DND-41 (cell line): ENCODE measurements around the gene NMNAT2.

Experiments used
- EZH2 ChIP-seq: IDR thresholded peaks from 3 replicates; pipeline ENCODE4 v1.6.1; 2012; ENCODE audit warnings: borderline replicate concordance, low read depth, mild to moderate bottlenecking, moderate library complexity, low read length, inconsistent platforms; ENCODE audit not compliant: severe bottlenecking
- TF ChIP-seq, protein P1 (sequence below): IDR thresholded peaks from 2 replicates; pipeline ENCODE4 v1.5.1; 2012; ENCODE audit warnings: borderline replicate concordance, low read length, moderate library complexity, mild to moderate bottlenecking; ENCODE audit not compliant: poor library complexity, severe bottlenecking; ENCODE audit errors: extremely low read depth

DNA sequence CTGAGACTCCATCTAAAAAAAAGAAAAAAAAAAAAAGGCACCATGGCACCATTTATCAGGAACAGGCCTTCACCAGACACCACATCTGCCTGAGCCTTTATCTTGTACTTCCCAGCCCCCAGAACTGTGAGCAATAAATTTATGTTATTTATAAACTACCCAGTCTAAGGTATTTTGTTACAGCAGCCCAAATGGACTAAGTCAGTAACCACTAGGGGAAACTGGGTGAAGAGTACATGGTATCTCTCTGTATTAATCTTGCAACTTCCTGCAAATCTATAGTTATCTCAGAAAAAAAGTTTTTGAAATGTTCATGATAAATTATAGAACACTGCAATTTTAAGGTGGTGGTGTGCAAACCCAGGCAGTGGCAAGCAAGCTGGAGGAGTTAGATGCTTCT is 117.8 kb downstream of the NMNAT2 start:
- TF ChIP-seq, protein P1, sequence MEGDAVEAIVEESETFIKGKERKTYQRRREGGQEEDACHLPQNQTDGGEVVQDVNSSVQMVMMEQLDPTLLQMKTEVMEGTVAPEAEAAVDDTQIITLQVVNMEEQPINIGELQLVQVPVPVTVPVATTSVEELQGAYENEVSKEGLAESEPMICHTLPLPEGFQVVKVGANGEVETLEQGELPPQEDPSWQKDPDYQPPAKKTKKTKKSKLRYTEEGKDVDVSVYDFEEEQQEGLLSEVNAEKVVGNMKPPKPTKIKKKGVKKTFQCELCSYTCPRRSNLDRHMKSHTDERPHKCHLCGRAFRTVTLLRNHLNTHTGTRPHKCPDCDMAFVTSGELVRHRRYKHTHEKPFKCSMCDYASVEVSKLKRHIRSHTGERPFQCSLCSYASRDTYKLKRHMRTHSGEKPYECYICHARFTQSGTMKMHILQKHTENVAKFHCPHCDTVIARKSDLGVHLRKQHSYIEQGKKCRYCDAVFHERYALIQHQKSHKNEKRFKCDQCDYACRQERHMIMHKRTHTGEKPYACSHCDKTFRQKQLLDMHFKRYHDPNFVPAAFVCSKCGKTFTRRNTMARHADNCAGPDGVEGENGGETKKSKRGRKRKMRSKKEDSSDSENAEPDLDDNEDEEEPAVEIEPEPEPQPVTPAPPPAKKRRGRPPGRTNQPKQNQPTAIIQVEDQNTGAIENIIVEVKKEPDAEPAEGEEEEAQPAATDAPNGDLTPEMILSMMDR = no peak
- no peak for TF ChIP-seq EZH2
